ENCODE results near the gene OR2W1.

The OR2W1 gene

GRCh38 chr6:29045075-29045474, at the start of gene OR2W1:
Gene OR2W1, minus strand, starts transcription at chr6:29045175. Its CDS starts 0 bp downstream, at chr6:29045175.
- DNase-seq = no peak

- DNase-seq = no peak
Observed at GRCh38 chr6:29092957-29093356, 48.0 kb upstream of the OR2W1 start.

- no peak for DNase-seq
Observed at GRCh38 chr6:29087213-29087612, 42.2 kb upstream of the OR2W1 start, which contains the start of gene OR2B3. Gene OR2B3, minus strand, starts transcription at chr6:29087313. Its CDS starts 65 bp downstream, at chr6:29087248.

GRCh38 chr6:29082457-29082856, 37.5 kb upstream of the OR2W1 start:
- no peak for DNase-seq

GRCh38 chr6:29081312-29081711, 36.3 kb upstream of the OR2W1 start:
- no peak for DNase-seq

GRCh38 chr6:29079203-29079602, 34.2 kb upstream of the OR2W1 start:
- no peak for DNase-seq

GRCh38 chr6:29071831-29072723, 27.1 kb upstream of the OR2W1 start:
- no peak for DNase-seq

GRCh38 chr6:29051680-29052079, 6.7 kb upstream of the OR2W1 start:
- DNase-seq = no peak

- DNase-seq = no peak
Observed at GRCh38 chr6:29035951-29036350, 9.0 kb downstream of the OR2W1 start.

- DNase-seq = no peak
Observed at GRCh38 chr6:29028821-29029220, 16.2 kb downstream of the OR2W1 start.

- no peak for DNase-seq
Observed at GRCh38 chr6:29025927-29026585, 18.9 kb downstream of the OR2W1 start.

- DNase-seq = no peak
Observed at GRCh38 chr6:29021434-29021833, 23.5 kb downstream of the OR2W1 start.

GRCh38 chr6:29019629-29020028, 25.3 kb downstream of the OR2W1 start:
- DNase-seq = no peak

GRCh38 chr6:29017428-29017802, 27.6 kb downstream of the OR2W1 start:
- DNase-seq = no peak

- DNase-seq = peak; percentile 4
Observed at GRCh38 chr6:29016559-29017427, 28.2 kb downstream of the OR2W1 start.

- no peak for DNase-seq
Observed at GRCh38 chr6:29014729-29015608, 30.0 kb downstream of the OR2W1 start.

- no peak for DNase-seq
Observed at GRCh38 chr6:29011276-29011734, 33.7 kb downstream of the OR2W1 start.

- no peak for DNase-seq
Observed at GRCh38 chr6:29009358-29009757, 35.6 kb downstream of the OR2W1 start.

GRCh38 chr6:29008089-29008488, 36.9 kb downstream of the OR2W1 start:
- DNase-seq = no peak

- no peak for DNase-seq
Observed at GRCh38 chr6:29005183-29005885, 39.6 kb downstream of the OR2W1 start, which contains the start of gene ZNF311. Gene ZNF311, minus strand, starts transcription at chr6:29005315. Its CDS starts 1,361 bp downstream, at chr6:29003954.

GRCh38 chr6:28996844-28997510, 48.0 kb downstream of the OR2W1 start:
- no peak for DNase-seq

All from NCI-H2081 treated with DMSO at 0.1 percent for 48 hours (cell line).